Mesothelial cell of epicardium (in vitro differentiated cells): Measurements from ENCODE around the gene DTNA. TPM values are rescaled to one million over a fixed set of nuclear protein-coding genes. Genes with fewer than 3 reads are reported as not detected.
"Not testable (repeated sequence)": the region's sequence is repeated elsewhere in the genome, so short reads cannot be mapped to it uniquely, and the experiment has no call there.

ENCODE experiments used
- DNase-seq, 2 experiments: peaks; one replicate each; pipeline ENCODE4 v3.0.0; 2021; ENCODE audit warnings: low spot score in 2 of 2; ENCODE audit not compliant: unreplicated experiment in 2 of 2
- H3K27ac Mint-ChIP-seq: 2 replicates; pipeline ENCODE4 v1.8.0; 2021; ENCODE audit warnings: mixed read lengths
- H3K27me3 Mint-ChIP-seq: 2 replicates; pipeline ENCODE4 v1.8.0; 2021; ENCODE audit warnings: low read depth, mixed read lengths
- H3K36me3 Mint-ChIP-seq: 2 replicates; pipeline ENCODE4 v1.8.0; 2021; ENCODE audit warnings: mixed read lengths
- H3K4me1 Mint-ChIP-seq: 2 replicates; pipeline ENCODE4 v1.8.0; 2021; ENCODE audit warnings: mixed read lengths
- H3K4me3 Mint-ChIP-seq: 2 replicates; pipeline ENCODE4 v1.8.0; 2021; ENCODE audit warnings: mild to moderate bottlenecking, moderate library complexity, mixed read lengths
- H3K9me3 Mint-ChIP-seq: 2 replicates; pipeline ENCODE4 v1.8.0; 2021; ENCODE audit warnings: mixed read lengths
- total RNA-seq: library from RNA; stranded (reverse); gene quantifications from 3 replicates; pipeline ENCODE4 v1.2.1, GENCODE V29; 2021
- TF ChIP-seq, protein P1 (sequence below): fragments of 200-600 bp; sonication (generic); IDR thresholded peaks from one replicate; pipeline ENCODE4 v1.5.0; 2021; ENCODE audit warnings: antibody characterized with exemption; ENCODE audit not compliant: unreplicated experiment

The DTNA gene
- total RNA-seq, 1 donor from 2014 or later: 10.1 TPM

DNA sequence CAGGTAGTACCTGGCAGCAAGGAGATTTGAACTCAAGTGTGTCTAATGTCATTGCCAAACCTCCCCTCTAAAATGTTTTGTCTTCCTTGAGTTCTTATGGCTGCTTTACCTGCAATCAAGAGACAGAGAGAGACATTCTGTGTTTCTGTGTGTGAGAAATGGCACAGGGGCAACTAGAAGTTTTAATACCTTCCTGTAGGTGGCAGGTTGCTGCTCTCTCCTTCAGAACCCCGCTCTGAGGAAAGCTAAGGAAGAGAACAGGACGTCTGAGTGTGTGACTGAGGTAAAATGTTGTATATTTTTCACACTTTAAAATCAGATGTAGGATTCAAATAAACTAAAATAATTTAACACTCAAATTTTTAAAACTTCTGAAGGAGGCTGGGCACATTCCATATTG, 19.2 kb downstream of the DTNA start:
- no peaks in the 10 kb centered on the region for H3K27me3 Mint-ChIP-seq
- peaks cover 9% of the 10 kb centered on the region for H3K9me3 Mint-ChIP-seq
- H3K36me3 Mint-ChIP-seq: peaks cover 4% of the 10 kb centered on the region
- H3K27ac Mint-ChIP-seq: no peak overlapping the region
- DNase-seq: no peak
- H3K4me3 Mint-ChIP-seq: no peak overlapping the region
- TF ChIP-seq, protein P1, sequence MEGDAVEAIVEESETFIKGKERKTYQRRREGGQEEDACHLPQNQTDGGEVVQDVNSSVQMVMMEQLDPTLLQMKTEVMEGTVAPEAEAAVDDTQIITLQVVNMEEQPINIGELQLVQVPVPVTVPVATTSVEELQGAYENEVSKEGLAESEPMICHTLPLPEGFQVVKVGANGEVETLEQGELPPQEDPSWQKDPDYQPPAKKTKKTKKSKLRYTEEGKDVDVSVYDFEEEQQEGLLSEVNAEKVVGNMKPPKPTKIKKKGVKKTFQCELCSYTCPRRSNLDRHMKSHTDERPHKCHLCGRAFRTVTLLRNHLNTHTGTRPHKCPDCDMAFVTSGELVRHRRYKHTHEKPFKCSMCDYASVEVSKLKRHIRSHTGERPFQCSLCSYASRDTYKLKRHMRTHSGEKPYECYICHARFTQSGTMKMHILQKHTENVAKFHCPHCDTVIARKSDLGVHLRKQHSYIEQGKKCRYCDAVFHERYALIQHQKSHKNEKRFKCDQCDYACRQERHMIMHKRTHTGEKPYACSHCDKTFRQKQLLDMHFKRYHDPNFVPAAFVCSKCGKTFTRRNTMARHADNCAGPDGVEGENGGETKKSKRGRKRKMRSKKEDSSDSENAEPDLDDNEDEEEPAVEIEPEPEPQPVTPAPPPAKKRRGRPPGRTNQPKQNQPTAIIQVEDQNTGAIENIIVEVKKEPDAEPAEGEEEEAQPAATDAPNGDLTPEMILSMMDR: no peak
- H3K4me1 Mint-ChIP-seq: peaks cover 20% of the 10 kb centered on the region

DNA sequence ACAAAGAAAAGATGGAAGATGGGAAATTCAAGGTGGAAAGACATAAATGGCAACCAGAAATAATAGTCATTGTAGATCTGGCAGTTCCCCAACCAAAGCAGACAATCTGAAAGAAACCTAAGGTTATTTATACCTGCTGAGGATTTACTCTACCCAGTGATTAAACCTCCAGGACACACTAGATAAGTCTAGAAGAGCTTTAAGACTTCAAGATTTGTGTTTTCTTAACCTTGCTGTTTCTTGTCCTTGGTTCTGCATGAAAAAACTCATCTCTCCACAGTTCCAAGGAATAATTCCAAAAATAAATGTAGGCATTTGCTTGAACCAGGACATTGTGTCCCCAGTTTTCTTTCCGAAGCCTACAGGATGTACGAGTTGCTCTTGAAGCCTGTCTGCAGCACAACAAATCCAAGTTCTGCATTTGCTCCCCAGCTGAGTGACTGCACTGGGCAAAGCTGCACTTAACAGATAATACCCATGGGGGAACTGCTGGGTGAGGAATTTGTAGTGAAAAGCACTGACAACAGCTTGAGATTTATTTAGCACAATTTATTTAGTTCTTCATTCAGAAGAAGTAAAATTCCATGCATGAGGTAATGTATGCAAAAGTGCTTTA, 19.8 kb downstream of the DTNA start:
- no peak for DNase-seq
- peaks cover 2% of the 10 kb centered on the region for H3K36me3 Mint-ChIP-seq
- peaks cover 4% of the 10 kb centered on the region for H3K9me3 Mint-ChIP-seq
- H3K4me3 Mint-ChIP-seq: no peak overlapping the region
- TF ChIP-seq, protein P1: no peak
- peaks cover 20% of the 10 kb centered on the region for H3K4me1 Mint-ChIP-seq
- no peaks in the 10 kb centered on the region for H3K27me3 Mint-ChIP-seq
- H3K27ac Mint-ChIP-seq: no peak overlapping the region

DNA sequence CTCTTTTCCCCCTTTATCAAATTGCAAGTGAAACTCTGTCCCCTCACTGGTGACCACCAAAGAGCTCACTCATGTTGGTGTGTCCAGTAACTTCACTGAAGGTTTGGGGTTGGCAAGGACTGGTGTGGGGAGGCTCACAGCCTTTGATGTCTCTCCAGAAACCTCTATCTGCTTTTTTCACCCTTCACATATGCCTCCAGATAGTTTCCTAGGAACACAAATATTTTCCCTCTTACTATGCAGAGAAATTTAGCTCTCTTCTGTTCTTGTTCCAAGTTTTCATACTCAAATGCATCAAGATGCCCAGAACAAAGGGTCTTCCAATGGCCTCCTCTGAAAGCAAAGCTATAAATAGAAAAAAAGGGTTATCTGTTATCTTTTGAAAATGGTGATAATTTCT, 20.7 kb downstream of the DTNA start:
- no peak for DNase-seq
- Mint-ChIP-seq H3K36me3 (no peaks in the 10 kb centered on the region), H3K27me3 (no peaks in the 10 kb centered on the region), H3K4me1 (peaks cover 20% of the 10 kb centered on the region), H3K9me3 (no peaks in the 10 kb centered on the region), H3K4me3 (no peak overlapping the region), H3K27ac (peak overlapping the region; percentile 87)
- TF ChIP-seq, protein P1: no peak

DNA sequence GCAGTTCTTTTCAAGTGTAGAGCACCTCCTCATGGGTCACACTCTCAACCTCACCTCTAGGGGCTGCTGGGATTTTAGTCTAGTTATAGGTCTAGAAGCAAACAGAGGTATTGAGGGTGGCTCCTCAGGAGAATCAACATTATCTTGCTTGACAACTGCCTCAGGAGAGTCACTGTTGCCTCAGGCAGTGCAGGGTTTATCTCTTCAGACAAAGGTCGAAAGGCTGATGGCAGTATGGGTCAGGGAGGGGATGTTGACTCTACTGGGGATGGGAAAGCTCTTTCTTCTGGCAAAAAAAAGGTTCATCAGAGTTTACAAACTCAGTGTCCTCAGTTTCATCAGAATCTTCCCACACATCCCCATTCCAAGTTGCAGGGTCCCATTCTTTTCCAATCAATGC, 24.0 kb downstream of the DTNA start:
- Mint-ChIP-seq H3K36me3 (no peaks in the 10 kb centered on the region), H3K27me3 (no peaks in the 10 kb centered on the region), H3K4me1 (peaks cover 28% of the 10 kb centered on the region), H3K27ac (no peak overlapping the region), H3K4me3 (no peak overlapping the region), H3K9me3 (no peaks in the 10 kb centered on the region)
- TF ChIP-seq, protein P1: no peak
- no peak for DNase-seq

DNA sequence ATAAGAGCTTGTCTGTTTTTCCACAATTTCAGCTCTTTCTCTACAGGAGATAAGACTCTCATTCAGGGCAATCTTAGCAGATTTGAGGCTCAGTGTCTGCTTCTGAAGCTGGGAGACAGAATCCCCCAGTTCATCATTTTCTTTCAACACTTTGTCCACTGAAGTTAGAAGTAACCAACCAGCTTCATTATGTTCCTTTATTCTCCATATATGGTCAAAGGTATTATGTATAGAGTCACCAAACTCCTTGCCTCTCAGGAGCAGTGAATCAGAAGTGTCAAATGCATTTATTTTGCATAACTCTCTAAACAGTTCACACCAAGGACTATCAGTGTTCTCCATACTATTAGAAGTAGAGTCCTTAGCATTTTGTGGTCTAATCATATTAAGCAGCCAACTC, 24.4 kb downstream of the DTNA start:
- H3K9me3 Mint-ChIP-seq, H3K27ac Mint-ChIP-seq, H3K27me3 Mint-ChIP-seq, DNase-seq, H3K36me3 Mint-ChIP-seq, H3K4me3 Mint-ChIP-seq: not testable (repeated sequence)
- H3K4me1 Mint-ChIP-seq: peaks cover 28% of the 10 kb centered on the region

DNA sequence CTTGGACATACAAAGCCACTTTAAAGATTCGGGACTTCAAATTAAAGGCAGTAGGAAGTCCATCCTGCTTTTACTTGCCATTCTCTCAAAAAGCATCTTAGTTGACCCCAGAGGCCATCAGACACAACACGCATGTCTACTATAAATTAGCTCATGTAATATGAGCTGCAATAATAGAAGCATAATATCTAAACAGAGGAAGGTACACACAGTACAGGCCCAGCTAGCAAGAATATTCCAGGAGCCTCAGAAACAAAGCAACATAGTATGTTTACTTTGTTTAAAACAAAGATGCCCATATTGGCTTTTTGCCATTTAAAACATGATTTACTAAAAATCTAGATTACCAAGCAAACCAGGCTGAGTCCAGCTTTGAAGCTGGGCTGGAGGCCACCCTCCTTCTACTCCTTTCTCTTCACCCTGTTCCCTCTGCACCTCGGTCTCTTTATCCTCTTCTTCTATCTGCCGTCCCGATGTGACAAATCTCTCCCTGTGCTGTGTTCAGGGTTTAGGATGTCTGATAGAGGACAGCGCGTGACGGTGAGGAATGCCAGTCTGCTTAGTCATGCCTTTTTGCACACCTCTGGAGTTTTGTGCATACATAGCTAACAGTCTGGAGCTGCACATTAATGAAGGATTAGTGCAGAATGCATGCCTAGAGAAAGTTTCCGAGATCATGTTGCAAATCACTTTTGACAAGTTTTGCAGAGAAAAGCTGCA, 28.2 kb downstream of the DTNA start:
- Mint-ChIP-seq H3K9me3 (no peaks in the 10 kb centered on the region), H3K4me1 (peaks cover 17% of the 10 kb centered on the region), H3K4me3 (no peak overlapping the region), H3K27me3 (no peaks in the 10 kb centered on the region), H3K36me3 (no peaks in the 10 kb centered on the region), H3K27ac (peak overlapping the region; percentile 86)
- TF ChIP-seq, protein P1: no peak
- peak in 1 of 2 experiments; percentile 41 for DNase-seq
